GM12878 (cell line): ENCODE data around the gene FCER2. TPM values are rescaled to one million over a fixed set of nuclear protein-coding genes. Genes with fewer than 3 reads are reported as not detected.

Experiments used
- polyA plus RNA-seq, 11 experiments: library from polyadenylated mRNA; depleted of rRNA in 4 of 11; unstranded in 6 of 11; stranded (reverse) in 5 of 11; fragments of >200 nt; fragmentation: Nextera tagmentation in 4 of 11; fragmentation: Illumina TruSeq in 1 of 11; extraction: Ambion mirVana in 4 of 11; extraction: Trizol in 1 of 11; gene quantifications; 1 replicate in 1 of 11; 2 replicates in 10 of 11; pipeline versions ENCODE4 v1.2.1 to v1.2.3, GENCODE V29; 2011 to 2016; ENCODE audit warnings: inconsistent platforms in 2 of 11, missing spikeins in 2 of 11, low read depth in 1 of 11
- total RNA-seq, 4 experiments: library from RNA; depleted of rRNA in 3 of 4; stranded (reverse); fragments of >200 nt in 3 of 4; fragmentation: Illumina TruSeq in 1 of 4; extraction: Trizol in 1 of 4; gene quantifications; 2 replicates each; pipeline versions ENCODE4 v1.2.1 to v1.2.3, GENCODE V29; 2013 to 2021

FCER2 gene
- total and polyA plus RNA-seq, 10 of the 15 experiments (the other 5 are each of a cell fraction or from before 2014, with no cell fraction given), result 44.0 to 424 (median 241) TPM

Other genes starting within 250 kb of the FCER2 start
Only the 7 nearest of the 23 such genes appear.
- gene STXBP2, start 65.0 kb downstream of the FCER2 start, total RNA-seq (2014; rRNA removed), result 38.9 and 48.5 TPM in 2 replicates
- gene STXBP2, start 65.0 kb downstream of the FCER2 start, total RNA-seq (2014; rRNA removed; fragmentation: Illumina TruSeq; extraction: Trizol), result 27.2 and 27.4 TPM in 2 replicates
- 106 and 111 TPM in 2 replicates for gene STXBP2, start 65.0 kb downstream of the FCER2 start, total RNA-seq (2021)
- gene STXBP2, start 65.0 kb downstream of the FCER2 start, polyA plus RNA-seq (2011; rRNA removed), result 52.5 and 74.3 TPM in 2 replicates
- 23.3 and 43.9 TPM in 2 replicates for gene STXBP2, start 65.0 kb downstream of the FCER2 start, polyA plus RNA-seq (2014; fragmentation: Illumina TruSeq; extraction: Trizol)
- 10 to 100 TPM in 1 of 2 experiments, 1 to 10 TPM in 1; 2.6 to 11.9 TPM for gene STXBP2, start 65.0 kb downstream of the FCER2 start, polyA plus RNA-seq (2014; fragmentation: Nextera tagmentation; extraction: Ambion mirVana)
- 103 and 119 TPM in 2 replicates for gene STXBP2, start 65.0 kb downstream of the FCER2 start, polyA plus RNA-seq (2014; rRNA removed)
- 10 to 100 TPM; 95.3 to 96.5 TPM for gene STXBP2, start 65.0 kb downstream of the FCER2 start, polyA plus RNA-seq (2016; fragmentation: Nextera tagmentation; extraction: Ambion mirVana)
- gene RETN, start 33.1 kb downstream of the FCER2 start, total RNA-seq (2014; rRNA removed), result not detected in 2 replicates
- gene RETN, start 33.1 kb downstream of the FCER2 start, total RNA-seq (2014; rRNA removed; fragmentation: Illumina TruSeq; extraction: Trizol), result not detected in 2 replicates
- not detected in 2 replicates for gene RETN, start 33.1 kb downstream of the FCER2 start, total RNA-seq (2021)
- gene RETN, start 33.1 kb downstream of the FCER2 start, polyA plus RNA-seq (2011; rRNA removed), result not detected in 2 replicates
- 0.26 TPM in 1 of 2 replicates, not detected in the other for gene RETN, start 33.1 kb downstream of the FCER2 start, polyA plus RNA-seq (2014; fragmentation: Illumina TruSeq; extraction: Trizol)
- gene RETN, start 33.1 kb downstream of the FCER2 start, polyA plus RNA-seq (2014; fragmentation: Nextera tagmentation; extraction: Ambion mirVana), result not detected
- gene RETN, start 33.1 kb downstream of the FCER2 start, polyA plus RNA-seq (2014; rRNA removed), result not detected in 2 replicates
- gene RETN, start 33.1 kb downstream of the FCER2 start, polyA plus RNA-seq (2016; fragmentation: Nextera tagmentation; extraction: Ambion mirVana), result not detected
- 0.16 and 0.23 TPM in 2 replicates for gene MCEMP1, start 25.0 kb downstream of the FCER2 start, total RNA-seq (2014; rRNA removed)
- gene MCEMP1, start 25.0 kb downstream of the FCER2 start, total RNA-seq (2014; rRNA removed; fragmentation: Illumina TruSeq; extraction: Trizol), result 0.13 TPM in 1 of 2 replicates, not detected in the other
- 0.26 and 0.48 TPM in 2 replicates for gene MCEMP1, start 25.0 kb downstream of the FCER2 start, total RNA-seq (2021)
- 0.08 TPM in 1 of 2 replicates, not detected in the other for gene MCEMP1, start 25.0 kb downstream of the FCER2 start, polyA plus RNA-seq (2011; rRNA removed)
- 0.37 TPM in 1 of 2 replicates, not detected in the other for gene MCEMP1, start 25.0 kb downstream of the FCER2 start, polyA plus RNA-seq (2014; fragmentation: Illumina TruSeq; extraction: Trizol)
- gene MCEMP1, start 25.0 kb downstream of the FCER2 start, polyA plus RNA-seq (2014; fragmentation: Nextera tagmentation; extraction: Ambion mirVana), result under 1 TPM; 0.26 to 0.55 TPM
- 0.26 and 0.33 TPM in 2 replicates for gene MCEMP1, start 25.0 kb downstream of the FCER2 start, polyA plus RNA-seq (2014; rRNA removed)
- gene MCEMP1, start 25.0 kb downstream of the FCER2 start, polyA plus RNA-seq (2016; fragmentation: Nextera tagmentation; extraction: Ambion mirVana), result under 1 TPM in 1 of 2 experiments, not detected in 1; 0.09 TPM
- gene TRAPPC5, start 21.3 kb downstream of the FCER2 start, total RNA-seq (2014; rRNA removed), result 139 and 157 TPM in 2 replicates
- gene TRAPPC5, start 21.3 kb downstream of the FCER2 start, total RNA-seq (2014; rRNA removed; fragmentation: Illumina TruSeq; extraction: Trizol), result 35.6 and 49.6 TPM in 2 replicates
- 168 and 181 TPM in 2 replicates for gene TRAPPC5, start 21.3 kb downstream of the FCER2 start, total RNA-seq (2021)
- 20.7 and 58.1 TPM in 2 replicates for gene TRAPPC5, start 21.3 kb downstream of the FCER2 start, polyA plus RNA-seq (2011; rRNA removed)
- 0.78 and 7.1 TPM in 2 replicates for gene TRAPPC5, start 21.3 kb downstream of the FCER2 start, polyA plus RNA-seq (2014; fragmentation: Illumina TruSeq; extraction: Trizol)
- 10 to 100 TPM in 1 of 2 experiments, 1 to 10 TPM in 1; 4.2 to 22.5 TPM for gene TRAPPC5, start 21.3 kb downstream of the FCER2 start, polyA plus RNA-seq (2014; fragmentation: Nextera tagmentation; extraction: Ambion mirVana)
- gene TRAPPC5, start 21.3 kb downstream of the FCER2 start, polyA plus RNA-seq (2014; rRNA removed), result 120 and 182 TPM in 2 replicates
- gene TRAPPC5, start 21.3 kb downstream of the FCER2 start, polyA plus RNA-seq (2016; fragmentation: Nextera tagmentation; extraction: Ambion mirVana), result 100 to 1,000 TPM; 197 to 210 TPM
- gene CLEC4G, start 30.0 kb upstream of the FCER2 start, total RNA-seq (2014; rRNA removed), result not detected in 2 replicates
- gene CLEC4G, start 30.0 kb upstream of the FCER2 start, total RNA-seq (2014; rRNA removed; fragmentation: Illumina TruSeq; extraction: Trizol), result not detected in 2 replicates
- gene CLEC4G, start 30.0 kb upstream of the FCER2 start, total RNA-seq (2021), result not detected in 2 replicates
- not detected in 2 replicates for gene CLEC4G, start 30.0 kb upstream of the FCER2 start, polyA plus RNA-seq (2011; rRNA removed)
- gene CLEC4G, start 30.0 kb upstream of the FCER2 start, polyA plus RNA-seq (2014; fragmentation: Illumina TruSeq; extraction: Trizol), result 0.04 TPM in 1 of 2 replicates, not detected in the other
- gene CLEC4G, start 30.0 kb upstream of the FCER2 start, polyA plus RNA-seq (2014; fragmentation: Nextera tagmentation; extraction: Ambion mirVana), result not detected
- gene CLEC4G, start 30.0 kb upstream of the FCER2 start, polyA plus RNA-seq (2014; rRNA removed), result not detected in 2 replicates
- not detected for gene CLEC4G, start 30.0 kb upstream of the FCER2 start, polyA plus RNA-seq (2016; fragmentation: Nextera tagmentation; extraction: Ambion mirVana)
- 0.05 and 0.11 TPM in 2 replicates for gene CD209, start 45.4 kb upstream of the FCER2 start, total RNA-seq (2014; rRNA removed)
- gene CD209, start 45.4 kb upstream of the FCER2 start, total RNA-seq (2014; rRNA removed; fragmentation: Illumina TruSeq; extraction: Trizol), result 0.05 TPM in 1 of 2 replicates, not detected in the other
- gene CD209, start 45.4 kb upstream of the FCER2 start, total RNA-seq (2021), result 0.16 and 0.21 TPM in 2 replicates
- gene CD209, start 45.4 kb upstream of the FCER2 start, polyA plus RNA-seq (2011; rRNA removed), result not detected in 2 replicates
- 0.06 and 0.12 TPM in 2 replicates for gene CD209, start 45.4 kb upstream of the FCER2 start, polyA plus RNA-seq (2014; fragmentation: Illumina TruSeq; extraction: Trizol)
- under 1 TPM; 0.04 to 0.10 TPM for gene CD209, start 45.4 kb upstream of the FCER2 start, polyA plus RNA-seq (2014; fragmentation: Nextera tagmentation; extraction: Ambion mirVana)
- gene CD209, start 45.4 kb upstream of the FCER2 start, polyA plus RNA-seq (2014; rRNA removed), result 0.04 and 0.05 TPM in 2 replicates
- gene CD209, start 45.4 kb upstream of the FCER2 start, polyA plus RNA-seq (2016; fragmentation: Nextera tagmentation; extraction: Ambion mirVana), result under 1 TPM in 1 of 2 experiments, not detected in 1; 0.08 TPM
- 0.11 and 0.44 TPM in 2 replicates for gene CLEC4M, start 61.1 kb upstream of the FCER2 start, total RNA-seq (2014; rRNA removed)
- gene CLEC4M, start 61.1 kb upstream of the FCER2 start, total RNA-seq (2014; rRNA removed; fragmentation: Illumina TruSeq; extraction: Trizol), result 0.18 and 0.32 TPM in 2 replicates
- 0.16 and 0.31 TPM in 2 replicates for gene CLEC4M, start 61.1 kb upstream of the FCER2 start, total RNA-seq (2021)
- gene CLEC4M, start 61.1 kb upstream of the FCER2 start, polyA plus RNA-seq (2011; rRNA removed), result not detected in 2 replicates
- gene CLEC4M, start 61.1 kb upstream of the FCER2 start, polyA plus RNA-seq (2014; fragmentation: Illumina TruSeq; extraction: Trizol), result 0.12 and 0.17 TPM in 2 replicates
- under 1 TPM; 0.38 to 0.42 TPM for gene CLEC4M, start 61.1 kb upstream of the FCER2 start, polyA plus RNA-seq (2014; fragmentation: Nextera tagmentation; extraction: Ambion mirVana)
- gene CLEC4M, start 61.1 kb upstream of the FCER2 start, polyA plus RNA-seq (2014; rRNA removed), result 0.37 and 0.60 TPM in 2 replicates
- gene CLEC4M, start 61.1 kb upstream of the FCER2 start, polyA plus RNA-seq (2016; fragmentation: Nextera tagmentation; extraction: Ambion mirVana), result under 1 TPM; 0.23 to 0.25 TPM